ENCODE results near the gene NRP2.

NRP2 gene

DNA sequence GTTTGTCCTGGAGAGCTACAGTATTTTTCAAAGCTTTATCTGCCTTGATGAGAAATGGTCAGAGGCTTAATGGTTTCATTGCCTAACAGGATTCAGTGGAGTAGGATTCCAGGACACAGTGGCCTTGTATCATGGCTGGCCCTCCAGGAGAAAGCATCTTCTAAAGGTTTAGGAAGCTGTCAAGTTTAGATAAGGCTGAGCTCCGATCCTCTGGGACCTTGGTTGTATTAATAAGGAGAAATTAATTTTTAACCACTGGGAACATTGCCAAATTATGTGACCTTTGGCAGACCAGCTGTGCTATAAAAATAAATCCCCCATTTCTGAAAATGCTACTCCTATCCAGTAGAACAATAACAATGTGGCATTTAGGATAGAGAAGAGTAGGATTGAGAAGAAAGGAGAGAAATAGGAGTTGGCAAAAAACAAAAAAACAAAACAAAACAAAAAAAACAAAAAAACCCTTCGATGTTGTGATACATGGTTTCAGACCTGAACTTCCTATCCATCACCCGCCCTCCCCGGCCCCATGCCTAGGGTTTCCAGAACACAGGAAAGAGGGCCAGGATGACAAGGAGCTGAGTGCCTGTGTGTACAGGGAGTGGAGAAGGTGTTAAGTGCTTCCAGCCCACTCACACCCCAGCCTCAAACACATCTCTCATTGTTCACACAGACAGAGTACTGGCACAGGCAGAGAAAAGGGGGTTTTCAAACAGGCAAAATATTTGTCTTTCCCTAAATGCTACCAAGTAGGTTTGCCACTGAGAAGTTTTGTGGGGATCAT is 6.3 kb downstream of the NRP2 start:
- no peak for DNase-seq

DNA sequence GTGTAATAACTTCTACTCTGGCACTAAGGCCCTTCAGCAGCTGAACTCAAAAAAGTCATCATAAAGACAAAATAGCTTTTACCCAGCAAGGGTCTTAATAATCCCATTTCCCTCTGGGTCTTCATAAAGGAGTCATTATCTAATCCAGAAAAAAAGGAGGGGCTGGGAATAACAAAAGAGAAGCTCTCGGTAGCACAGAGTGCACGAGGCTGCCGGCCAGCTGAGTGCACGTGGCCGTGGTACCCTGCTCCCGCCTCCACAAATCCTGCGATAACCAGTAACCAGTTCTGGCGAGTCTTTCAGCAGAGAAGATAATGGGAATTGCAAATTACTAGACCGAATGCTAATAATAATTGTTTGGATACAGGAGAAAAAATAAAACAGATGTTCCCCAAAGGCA is 7.5 kb downstream of the NRP2 start:
- no peak for DNase-seq

DNA sequence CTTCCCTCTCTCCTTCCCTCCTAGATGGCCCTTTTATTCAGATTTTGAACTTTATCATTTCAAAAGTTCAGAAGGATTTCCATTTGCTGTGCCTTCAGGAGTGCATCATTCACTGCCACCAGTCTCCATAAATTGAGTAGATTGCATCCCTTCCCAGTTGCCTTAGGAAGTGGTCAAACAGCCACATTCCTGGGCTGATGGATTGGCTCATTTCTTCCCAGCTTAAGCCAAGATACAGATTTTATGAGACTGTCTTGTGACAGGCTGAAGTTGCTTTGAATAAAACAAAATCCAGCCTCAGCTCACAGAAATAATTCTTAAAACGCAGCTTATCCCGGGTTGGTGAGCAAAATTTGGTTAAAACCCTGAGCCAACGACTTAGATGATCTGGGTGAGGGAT is 9.8 kb downstream of the NRP2 start:
- no peak for DNase-seq

DNA sequence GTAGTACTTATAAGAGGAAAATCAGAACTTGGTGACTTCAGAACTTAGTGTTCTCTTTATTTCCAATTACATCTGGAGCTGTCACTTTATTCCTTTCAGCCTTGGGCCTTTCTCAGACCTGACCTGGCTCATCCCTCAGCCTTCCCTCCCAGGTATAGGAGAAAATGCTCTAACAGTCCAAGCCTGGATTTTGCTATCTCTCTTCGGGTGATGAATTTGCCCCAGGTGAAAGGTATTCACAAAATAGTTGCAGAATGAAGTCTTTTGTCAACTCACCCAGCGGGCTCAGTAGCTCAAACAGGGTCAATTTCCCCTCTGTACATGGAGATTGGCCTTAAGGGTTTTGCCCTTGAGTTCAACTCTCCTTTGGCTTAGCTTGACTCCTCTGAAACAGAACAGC is 12.0 kb downstream of the NRP2 start:
- no peak for DNase-seq

DNA sequence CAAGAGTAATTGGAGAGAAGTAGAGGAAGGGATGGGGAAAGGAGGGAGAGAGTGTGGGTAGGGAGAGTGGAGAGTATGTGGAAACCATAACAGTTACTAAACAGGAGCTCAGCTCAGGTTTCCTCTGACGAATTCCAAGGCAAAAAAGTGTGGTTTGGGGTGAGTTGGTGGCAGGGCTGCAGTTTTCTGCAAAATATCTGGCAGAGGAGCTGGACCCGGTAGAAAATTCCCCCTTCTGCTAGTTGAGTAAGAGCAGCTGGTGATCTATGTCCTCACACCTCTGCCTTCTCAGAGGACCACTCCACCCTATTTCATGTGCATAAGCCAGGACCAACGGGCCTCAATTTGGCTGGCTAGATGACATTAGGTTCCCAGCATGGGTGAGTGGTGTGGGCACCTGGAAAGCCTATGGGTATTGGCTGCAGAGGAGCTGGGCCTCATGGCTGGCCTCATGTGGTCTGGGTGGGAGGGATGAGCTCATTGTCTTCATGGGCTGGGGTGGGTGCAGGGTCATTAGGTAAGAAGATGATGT is 13.2 kb downstream of the NRP2 start:
- DNase-seq, result no peak

DNA sequence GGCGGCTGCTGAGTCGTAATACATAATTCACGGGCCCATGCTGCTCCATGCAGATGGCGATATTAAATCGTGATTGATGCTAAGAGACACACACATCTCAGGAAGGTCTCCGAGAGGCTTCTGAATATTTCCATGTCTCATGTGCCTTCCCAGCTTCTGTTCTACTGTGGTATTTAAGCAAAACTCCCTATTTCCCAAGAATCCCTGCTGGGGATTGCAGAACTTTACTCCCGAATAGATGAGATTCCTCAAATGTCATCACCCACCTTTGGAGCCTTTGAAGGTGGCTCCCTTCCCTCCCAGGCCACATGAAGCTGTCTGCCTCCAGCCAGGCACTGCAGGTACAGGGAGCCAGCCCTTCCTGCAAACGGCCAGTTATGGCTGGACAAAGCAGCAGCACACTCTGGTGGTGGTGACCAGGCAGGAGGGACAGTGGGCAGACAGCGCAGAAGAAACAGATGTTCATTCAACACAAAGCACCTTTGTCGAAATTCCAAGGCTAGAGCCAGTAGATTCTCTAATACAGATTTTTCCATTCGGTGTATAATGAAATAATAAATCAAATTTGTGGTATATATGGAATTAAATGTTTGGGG is 14.1 kb downstream of the NRP2 start:
- no peak for DNase-seq

DNA sequence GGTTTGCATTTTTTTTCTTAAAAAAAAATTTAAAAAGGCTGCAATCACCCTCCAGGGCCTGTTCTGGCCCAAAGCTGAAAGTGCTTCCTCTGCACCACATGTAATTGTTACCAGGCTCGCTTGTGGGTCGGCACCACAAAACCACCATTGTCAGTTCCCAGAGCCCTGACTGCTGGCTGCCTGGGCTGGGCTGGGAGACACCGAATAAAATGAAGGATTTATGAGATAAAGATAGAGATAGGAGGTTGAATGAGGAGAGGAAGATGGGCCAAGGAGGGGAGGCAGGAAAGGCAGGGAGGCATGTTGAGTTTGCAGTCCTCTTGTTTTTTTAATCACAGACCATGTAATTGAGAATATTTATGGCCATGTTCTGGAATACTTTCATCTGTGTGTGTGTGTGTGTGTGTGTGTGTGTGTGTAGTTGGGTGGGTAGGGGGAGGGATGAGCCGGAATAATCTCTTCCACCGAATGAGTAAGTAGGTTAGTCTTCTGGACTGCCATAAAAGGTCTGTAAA is 14.7 kb downstream of the NRP2 start:
- DNase-seq, result no peak

DNA sequence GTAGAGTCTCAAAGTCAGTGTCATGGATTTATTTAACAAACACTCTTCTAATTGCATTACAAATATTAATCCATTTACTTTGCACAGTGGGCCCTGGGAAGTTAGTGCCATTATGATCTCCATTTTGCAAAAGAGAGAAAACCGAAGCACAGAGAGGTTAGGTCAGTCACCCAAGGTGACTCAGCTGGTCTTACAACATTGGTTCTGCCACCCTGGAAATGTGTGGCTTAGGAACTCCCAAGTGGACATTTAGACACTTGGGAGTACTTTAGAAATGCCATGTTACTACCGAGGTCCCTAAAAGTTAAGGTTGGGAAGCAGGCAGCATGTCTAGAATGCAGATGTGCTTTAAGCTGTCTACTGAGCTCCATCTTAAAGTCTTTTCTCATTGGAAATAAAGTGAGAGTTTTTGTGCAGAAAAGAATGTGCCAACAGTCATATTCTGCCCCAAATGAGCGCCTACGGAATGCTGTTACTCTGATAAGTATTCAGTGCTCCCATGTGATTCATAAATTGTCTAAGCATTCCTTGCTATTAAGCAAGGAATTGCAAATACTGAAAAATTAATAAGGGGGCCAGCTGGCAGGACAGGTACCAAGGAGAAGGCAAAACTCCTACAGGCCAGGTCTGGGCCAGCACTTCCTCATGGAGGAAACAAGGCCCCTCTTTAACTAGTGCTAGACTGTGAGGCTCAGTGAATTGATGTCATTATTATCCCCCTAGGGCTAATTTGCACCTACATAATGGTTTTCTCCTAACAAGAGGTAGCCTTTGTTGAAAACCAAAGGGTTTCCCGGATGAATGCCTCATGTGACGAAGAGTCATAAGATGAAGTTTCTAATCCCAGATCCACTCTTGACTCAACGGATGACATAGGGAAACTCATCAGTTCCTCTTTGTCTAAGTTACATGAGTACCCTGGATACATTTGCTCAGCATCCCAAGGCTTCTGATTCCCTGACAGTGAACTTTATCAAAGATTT is 16.3 kb downstream of the NRP2 start:
- no peak for DNase-seq

DNA sequence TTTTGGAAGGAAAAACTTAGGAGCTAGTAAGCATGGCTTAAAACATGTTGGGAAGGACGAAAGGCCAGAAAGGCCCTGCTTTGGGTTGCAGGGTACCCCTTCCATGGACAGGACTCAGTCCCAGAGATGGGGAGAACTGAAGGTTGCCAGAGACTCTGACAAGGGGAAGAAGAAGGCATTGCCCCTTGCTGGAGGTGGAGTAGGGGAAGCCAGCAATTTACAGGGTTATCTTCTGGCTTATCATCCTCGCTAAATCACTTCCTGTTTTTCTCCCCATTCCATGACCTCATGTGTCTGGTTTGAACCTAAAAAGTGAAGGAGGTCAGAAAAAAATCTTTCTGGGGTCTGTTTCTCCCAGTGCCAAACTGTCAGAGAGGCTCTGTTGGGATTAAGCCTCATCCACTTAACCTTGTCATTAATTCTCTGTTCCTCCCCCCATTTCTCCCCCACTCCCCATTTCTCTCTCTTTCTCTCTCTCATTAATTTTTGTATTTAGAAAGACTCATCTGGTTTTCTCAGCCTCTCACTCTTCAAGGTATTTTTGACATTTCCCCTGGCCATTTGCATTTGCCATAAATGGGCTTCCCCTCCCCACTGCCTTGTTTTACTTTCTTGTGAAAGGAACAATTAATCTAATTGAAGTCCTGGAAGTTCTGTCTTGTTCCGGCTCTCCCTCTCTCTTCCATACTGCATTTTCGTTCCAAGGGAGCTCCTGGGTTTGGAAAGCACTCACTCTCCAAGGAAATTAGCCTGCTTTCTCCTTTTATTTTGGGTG is 17.4 kb downstream of the NRP2 start:
- no peak for DNase-seq

DNA sequence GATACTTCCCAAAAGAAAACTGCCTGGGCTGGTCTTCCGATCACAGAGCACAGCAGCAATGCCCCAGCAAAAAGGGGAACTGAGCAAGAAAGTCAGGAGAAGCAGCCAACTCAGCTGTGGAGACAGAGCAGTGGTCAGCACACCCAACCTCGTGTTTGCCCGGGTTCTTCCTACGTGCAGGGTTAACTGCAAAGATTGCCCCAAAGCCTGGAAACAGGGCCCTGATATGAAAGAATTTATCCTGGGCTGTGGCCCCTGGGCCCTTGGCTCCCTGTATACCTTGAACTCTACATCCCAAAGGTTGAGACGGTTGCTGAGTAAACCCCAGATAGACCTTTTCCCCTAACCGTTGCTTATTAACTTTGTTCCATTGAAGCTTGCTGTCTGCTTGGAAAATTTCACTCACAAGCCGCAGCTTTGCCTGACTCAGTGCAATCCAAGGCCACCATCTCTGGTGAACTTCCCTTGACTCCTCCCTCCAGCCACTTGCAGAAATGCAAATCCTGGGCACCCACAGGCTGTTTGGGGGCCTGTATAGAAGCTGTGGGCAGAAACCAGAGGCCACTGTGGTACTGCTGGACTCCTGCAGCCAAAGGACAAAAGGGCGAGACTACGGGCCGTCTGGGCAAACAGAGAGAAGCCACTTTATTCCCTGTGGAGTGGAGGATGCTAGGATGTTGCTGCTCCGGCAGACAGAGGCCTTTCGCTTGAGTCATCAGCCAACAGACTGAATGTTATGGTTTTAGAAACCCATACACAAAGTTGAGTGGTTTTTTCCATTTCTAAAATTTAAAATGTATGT is 18.2 kb downstream of the NRP2 start:
- DNase-seq, result no peak

DNA sequence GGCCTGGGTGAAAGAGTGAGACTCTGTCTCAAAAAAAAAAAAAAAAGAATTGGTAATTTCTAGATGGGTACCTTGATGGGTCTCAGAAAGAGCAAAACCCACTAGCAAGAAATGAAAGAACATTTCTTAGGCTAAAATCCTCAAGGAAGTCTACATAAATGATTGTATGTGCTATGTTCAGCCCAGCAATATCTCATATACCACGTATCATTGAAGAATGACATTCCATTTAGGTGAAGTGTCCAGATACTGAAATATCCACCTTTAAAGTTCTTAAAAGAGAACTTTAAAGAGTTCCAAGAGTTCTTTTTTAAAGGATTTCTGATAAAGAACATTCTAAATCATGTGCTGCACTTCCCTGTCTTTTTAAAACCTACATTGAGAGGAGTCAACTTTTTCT is 19.2 kb downstream of the NRP2 start:
- DNase-seq, result no peak

DNA sequence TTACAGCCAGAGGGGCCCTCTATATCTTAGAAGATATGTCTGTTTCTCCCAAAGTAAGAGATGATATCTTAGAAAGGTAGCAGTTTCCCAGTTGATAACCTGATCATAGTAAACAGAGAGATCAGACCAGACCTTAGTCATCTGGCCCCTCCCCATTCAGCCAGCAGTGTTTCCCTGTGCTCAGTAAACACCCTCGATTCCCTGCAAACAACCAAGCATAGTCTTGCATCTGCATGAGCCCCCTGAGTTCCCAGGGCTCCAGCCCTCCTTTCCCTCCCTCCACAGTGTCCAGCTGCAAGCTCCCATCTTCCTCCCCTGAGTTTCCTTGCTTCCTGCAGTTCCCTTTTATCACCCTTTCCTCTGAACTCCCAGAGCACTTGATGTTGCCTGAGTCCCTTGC is 20.3 kb downstream of the NRP2 start:
- no peak for DNase-seq

DNA sequence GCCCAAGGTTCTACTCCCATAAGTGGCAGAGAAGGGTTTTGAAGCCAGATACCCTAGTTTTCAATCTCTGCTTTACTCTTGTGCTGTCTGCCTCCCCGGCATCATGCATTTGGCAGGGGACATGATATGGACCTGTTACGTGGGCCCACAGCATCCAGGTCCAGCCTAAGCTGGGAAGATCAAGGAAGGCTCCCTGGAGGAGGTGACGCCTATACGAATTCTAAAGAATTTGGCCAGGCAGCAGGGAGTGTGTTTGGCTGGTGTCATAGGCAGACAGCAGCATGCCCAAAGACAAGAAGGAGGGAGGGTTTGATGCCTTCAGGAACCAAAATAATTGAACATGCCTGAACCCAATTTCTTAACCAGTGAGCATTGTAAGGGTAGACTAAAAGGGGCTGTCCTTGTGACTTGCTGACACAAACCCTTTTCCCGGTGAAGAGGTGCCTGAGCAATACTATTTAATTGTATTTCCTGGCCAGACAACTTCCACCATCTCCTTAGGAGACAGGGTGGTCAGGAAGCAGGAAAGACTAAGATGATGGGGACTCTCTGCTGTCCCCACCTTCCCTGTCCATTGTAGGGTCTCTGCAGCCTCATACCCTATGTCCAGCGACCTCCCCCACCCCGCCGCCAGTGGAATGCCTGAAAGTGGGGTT is 21.3 kb downstream of the NRP2 start:
- no peak for DNase-seq

DNA sequence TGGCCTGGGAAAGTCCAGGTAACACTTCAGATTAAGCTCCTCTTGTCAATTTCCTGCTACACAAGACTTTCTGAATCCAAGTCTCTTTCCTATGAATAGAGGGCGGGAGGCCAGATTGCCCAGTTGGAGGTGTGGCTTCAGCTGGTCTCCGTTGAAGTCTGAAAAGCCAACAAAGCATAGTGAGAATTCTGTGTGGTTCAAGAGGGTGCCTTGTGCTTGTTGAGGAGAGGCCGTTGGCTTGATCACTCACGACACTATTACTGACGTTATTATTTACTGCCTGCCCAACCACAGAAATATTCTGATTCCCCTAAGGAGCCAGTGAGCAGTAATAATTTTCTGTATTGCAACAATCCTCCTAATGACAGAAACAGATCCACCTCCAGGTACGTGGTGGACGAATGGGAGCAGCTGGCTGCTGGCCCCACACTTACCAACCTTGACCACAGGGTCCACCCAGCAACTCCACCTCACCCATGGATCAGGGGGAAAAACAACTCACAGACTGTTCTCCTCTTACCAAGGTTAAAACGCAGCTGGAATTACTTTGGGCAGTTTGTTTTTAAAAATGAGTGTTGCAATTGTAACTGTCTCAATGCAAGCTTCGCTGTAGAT is 21.9 kb downstream of the NRP2 start:
- no peak for DNase-seq

DNA sequence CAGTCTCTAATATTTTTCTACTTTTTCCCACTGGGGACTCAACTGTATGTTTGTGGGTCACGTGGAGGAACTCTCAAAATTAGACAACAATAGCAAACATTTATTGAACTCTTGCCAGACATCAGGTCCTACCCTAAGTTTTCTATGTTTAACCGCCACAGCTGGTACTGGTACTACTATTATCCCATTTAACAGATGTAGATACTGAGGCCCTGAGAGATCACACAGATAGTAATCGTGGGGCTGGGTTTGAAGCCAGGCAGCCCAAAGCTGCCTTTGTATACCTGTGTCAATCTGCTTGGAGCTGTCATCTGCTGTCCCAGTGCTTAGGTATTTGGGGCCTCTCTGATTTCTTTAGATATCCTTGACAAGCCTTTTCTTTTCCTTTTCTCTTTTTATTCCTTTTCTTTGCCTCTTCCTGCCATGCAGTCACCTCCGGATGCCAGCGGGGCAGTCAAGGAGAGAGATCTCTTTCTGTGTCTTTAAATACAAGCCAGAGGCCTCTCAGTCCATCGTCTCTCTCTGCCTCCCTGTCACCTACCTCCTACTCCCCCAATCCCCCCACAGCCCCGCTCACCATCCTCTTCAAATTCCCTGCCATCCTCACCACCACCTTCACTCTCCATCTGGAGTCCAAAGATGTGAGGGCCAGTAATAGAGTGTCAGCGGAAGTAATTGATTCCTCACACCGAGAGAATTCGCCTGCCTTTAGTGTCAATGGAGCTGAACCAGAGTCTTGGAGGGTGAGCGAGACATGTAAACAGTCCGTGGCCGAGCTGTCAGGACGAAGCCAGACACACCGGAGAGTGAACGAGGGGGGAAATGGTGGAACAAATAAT is 23.4 kb downstream of the NRP2 start:
- no peak for DNase-seq

DNA sequence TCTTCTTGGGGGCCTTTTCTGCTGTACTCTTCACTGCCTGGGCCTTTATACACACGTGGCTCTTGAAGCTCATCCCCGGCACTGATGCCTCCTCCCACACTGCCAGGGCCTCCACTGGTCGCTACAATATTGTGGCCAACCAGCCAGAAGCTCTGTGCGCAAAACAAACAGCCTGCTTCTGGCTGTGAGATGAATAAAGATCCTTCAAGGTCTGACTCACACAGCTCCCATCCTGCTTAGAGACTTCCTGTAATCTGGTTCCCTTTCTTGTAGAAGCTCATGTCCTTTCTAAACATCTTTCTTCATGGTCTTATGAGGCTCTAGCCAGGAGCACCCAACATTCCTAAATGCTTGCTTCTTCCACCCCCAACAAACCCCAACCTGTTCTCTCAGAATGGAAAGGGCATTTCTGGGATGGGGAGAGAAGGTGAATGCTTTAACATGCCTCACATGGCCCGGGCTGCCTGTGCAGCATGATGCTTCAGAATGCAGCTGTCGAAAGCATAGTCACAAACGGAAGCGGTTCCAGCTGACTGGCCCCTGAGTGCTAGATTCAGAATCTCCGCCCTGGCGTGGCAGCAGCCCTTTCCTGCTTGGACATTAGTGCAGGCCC is 24.6 kb downstream of the NRP2 start:
- peak; percentile 19 for DNase-seq

DNA sequence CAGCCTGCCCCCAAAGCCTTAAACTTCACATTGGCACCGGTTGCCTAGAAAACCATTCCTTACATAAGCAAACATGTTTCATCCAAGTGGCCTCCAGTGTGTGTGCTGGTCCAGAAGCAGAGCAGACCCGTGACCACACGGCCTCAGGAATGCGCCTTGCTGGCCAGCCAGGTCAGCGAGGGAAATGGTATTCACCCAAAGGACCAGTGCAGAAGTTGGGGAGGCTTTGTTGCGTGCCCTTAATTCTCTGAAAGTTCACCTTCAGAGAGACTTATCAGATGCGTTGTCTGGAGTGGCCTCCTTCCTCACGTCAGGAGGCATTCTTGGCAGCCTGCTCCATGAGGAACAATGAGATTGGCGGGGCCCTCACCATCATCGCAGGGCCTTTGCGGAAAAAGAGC is 25.9 kb downstream of the NRP2 start:
- no peak for DNase-seq

DNA sequence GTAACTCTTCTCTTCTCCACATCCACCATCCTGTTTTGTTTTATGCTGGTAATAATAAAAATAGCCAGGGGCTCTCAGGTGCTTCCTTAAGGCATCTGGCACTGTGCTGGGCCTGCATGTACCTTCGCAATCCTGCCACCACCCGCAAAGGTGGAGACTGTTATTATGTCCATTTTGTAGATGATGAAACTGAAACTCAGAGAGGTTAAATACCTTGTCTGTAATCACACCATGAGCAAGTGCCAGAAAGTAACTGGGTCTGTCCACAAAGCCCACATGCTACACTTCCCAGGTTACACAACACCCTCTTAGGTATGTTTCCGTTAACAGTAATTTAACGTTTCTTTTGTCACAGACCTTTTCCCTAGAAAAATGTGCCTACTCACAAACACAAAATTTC is 27.0 kb downstream of the NRP2 start:
- no peak for DNase-seq

DNA sequence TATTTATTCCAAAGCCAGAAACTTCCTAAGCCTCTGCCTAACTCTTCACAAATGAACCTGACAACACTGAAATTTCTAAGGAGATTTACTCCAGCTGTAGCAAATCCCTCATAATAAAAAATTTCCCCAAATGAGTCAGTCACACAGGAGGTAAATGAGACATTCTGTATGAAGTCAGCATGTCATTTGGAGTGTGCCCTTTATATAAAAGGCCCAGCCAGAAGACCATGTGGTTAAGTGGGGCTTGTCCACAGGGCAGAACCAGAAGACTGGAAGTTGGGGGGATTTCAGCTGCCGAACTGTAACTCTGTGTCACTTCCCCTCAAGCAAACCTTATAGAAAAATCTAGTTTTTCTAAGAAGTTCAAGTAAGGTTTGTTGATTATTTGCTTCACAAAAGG is 30.2 kb downstream of the NRP2 start:
- no peak for DNase-seq

Data from stimulated activated CD4-positive, alpha-beta T cell treated with anti-CD3 and anti-CD28 coated beads, Interleukin-4, amount 100 ng/mL, for 1 hour (primary cell).